HG02571 (cell line): Measurements from ENCODE around the gene ZNF618.

Experiments
- ATAC-seq: cut with Tn5 transposase; IDR thresholded peaks from one replicate; pipeline ENCODE4 v1.9.1; 2021; ENCODE audit warnings: mild to moderate bottlenecking, moderate library complexity; ENCODE audit not compliant: unreplicated experiment

The ZNF618 gene

GRCh38 chr9:113882181-113882580 lies 6.1 kb downstream of the ZNF618 start:
- ATAC-seq, result no peak

GRCh38 chr9:113882636-113883164 lies 6.6 kb downstream of the ZNF618 start:
- ATAC-seq, result no peak

- ATAC-seq, result no peak
Measured at GRCh38 chr9:113885183-113886025, 9.3 kb downstream of the ZNF618 start.

- no peak for ATAC-seq
Measured at GRCh38 chr9:113886026-113886369, 9.9 kb downstream of the ZNF618 start.

- ATAC-seq, result no peak
Measured at GRCh38 chr9:113886466-113886865, 10.4 kb downstream of the ZNF618 start.

GRCh38 chr9:113886933-113887332 lies 10.8 kb downstream of the ZNF618 start:
- no peak for ATAC-seq

- ATAC-seq, result no peak
Measured at GRCh38 chr9:113887436-113887835, 11.3 kb downstream of the ZNF618 start.

- ATAC-seq, result no peak
Measured at GRCh38 chr9:113888336-113888735, 12.2 kb downstream of the ZNF618 start.

- ATAC-seq, result no peak
Measured at GRCh38 chr9:113888976-113889375, 12.9 kb downstream of the ZNF618 start.

- ATAC-seq, result no peak
Measured at GRCh38 chr9:113890704-113891103, 14.6 kb downstream of the ZNF618 start.

GRCh38 chr9:113892861-113893491 lies 16.9 kb downstream of the ZNF618 start:
- no peak for ATAC-seq

- no peak for ATAC-seq
Measured at GRCh38 chr9:113894166-113894565, 18.1 kb downstream of the ZNF618 start.

GRCh38 chr9:113895526-113895925 lies 19.4 kb downstream of the ZNF618 start:
- ATAC-seq, result no peak

GRCh38 chr9:113896713-113897112 lies 20.6 kb downstream of the ZNF618 start:
- no peak for ATAC-seq

- no peak for ATAC-seq
Measured at GRCh38 chr9:113898151-113898550, 22.0 kb downstream of the ZNF618 start.

- no peak for ATAC-seq
Measured at GRCh38 chr9:113898596-113898995, 22.5 kb downstream of the ZNF618 start.

- ATAC-seq, result no peak
Measured at GRCh38 chr9:113899205-113899604, 23.1 kb downstream of the ZNF618 start.

- no peak for ATAC-seq
Measured at GRCh38 chr9:113901221-113901688, 25.1 kb downstream of the ZNF618 start.

GRCh38 chr9:113903514-113904077 lies 27.5 kb downstream of the ZNF618 start:
- no peak for ATAC-seq

GRCh38 chr9:113906411-113907110 lies 30.5 kb downstream of the ZNF618 start:
- no peak for ATAC-seq

- no peak for ATAC-seq
Measured at GRCh38 chr9:113907282-113907681, 31.2 kb downstream of the ZNF618 start.
